NCI-H446 (cell line): Measurements from ENCODE around the gene TBCCD1.

Experiments used
- DNase-seq, 2 experiments: peaks; one replicate each; lab custom pipeline; 2025; lab: John Stamatoyannopoulos, UW

TBCCD1 gene, protein sequence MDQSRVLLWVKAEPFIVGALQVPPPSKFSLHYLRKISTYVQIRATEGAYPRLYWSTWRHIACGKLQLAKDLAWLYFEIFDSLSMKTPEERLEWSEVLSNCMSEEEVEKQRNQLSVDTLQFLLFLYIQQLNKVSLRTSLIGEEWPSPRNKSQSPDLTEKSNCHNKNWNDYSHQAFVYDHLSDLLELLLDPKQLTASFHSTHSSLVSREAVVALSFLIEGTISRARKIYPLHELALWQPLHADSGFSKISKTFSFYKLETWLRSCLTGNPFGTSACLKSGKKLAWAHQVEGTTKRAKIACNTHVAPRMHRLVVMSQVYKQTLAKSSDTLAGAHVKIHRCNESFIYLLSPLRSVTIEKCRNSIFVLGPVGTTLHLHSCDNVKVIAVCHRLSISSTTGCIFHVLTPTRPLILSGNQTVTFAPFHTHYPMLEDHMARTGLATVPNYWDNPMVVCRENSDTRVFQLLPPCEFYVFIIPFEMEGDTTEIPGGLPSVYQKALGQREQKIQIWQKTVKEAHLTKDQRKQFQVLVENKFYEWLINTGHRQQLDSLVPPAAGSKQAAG

DNA sequence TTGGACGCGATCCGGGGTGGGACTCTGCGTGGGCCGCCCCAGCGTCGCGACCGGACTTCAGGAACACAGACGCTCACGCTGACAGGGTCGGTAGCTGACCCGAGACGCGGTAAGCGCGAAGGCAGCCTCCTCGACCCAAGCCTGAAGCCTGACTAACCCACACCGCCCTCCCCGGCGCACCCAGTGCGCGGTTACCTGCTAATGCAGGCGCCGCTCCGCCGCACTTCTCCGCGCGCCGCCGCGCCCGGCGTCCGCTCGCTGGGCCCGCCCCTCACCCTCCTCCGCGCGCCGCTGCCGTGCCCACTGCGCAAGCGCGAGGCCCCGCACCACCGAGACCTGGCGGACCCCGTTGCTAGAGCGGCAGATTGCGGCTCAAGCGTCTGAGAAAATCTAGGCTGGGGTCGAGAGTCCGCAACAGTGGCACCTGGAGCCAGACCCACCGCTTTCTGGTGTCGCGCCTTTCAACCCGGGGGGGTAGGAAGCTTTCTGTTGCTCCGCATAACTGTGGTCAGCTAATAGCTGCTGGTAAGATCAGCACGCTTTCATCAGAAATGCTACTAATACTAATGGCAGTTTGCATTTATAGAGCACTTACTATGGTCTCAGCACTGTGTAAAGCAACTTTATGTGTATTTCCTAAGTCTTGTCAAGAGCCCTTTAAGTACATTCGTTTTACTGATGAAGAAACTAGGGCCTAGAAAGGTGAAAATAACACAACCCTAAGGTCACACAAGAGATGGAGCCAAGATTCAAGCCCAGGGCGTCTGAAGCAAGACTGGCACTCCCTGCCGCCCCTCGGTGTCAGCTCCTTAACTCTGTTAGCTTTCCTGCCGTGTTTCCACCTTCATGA lies at the start of gene TBCCD1:
Gene TBCCD1 (minus strand): TSS at position 268 of the 850 bp plus-strand sequence. CDS start 3,010 bp downstream, outside the sequence.
- DNase-seq = peak; percentile 82 to 92

DNA sequence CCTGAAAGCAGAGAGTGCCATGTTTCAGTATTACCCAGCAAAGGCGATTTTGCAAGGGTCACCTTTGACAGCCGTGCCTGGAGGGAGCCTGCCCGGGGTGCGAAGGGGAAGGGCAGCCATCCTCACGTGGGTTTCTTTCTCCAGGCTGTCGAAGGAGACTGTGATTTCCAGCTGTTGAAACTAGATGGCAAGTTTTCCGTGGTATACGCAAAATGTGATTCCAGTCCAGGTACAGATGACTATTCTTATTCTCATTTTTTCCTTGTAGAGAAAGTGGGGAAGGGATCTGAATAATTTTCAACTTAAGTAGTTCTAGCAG lies 49.1 kb upstream of the TBCCD1 start:
- no peak for DNase-seq

- peak; percentile 73 to 84 for DNase-seq
Measured at GRCh38 chr3:186614597-186615483, 47.7 kb upstream of the TBCCD1 start.

DNA sequence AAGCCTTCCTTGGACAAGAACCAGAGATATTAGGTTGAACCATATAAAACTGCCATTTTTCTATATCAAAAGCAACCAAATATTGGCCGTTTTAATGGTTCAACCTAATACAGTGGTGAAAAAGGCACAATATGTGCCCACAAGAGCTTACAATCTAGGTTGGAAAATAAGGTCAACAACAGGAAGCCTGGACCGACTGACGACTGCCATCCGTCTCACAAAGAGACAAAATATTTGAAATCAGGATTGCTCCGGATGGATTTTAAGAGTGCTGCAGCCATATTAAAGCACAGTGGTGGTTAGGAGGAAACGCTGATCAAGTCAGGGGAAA lies 47.1 kb upstream of the TBCCD1 start:
- DNase-seq = no peak

DNA sequence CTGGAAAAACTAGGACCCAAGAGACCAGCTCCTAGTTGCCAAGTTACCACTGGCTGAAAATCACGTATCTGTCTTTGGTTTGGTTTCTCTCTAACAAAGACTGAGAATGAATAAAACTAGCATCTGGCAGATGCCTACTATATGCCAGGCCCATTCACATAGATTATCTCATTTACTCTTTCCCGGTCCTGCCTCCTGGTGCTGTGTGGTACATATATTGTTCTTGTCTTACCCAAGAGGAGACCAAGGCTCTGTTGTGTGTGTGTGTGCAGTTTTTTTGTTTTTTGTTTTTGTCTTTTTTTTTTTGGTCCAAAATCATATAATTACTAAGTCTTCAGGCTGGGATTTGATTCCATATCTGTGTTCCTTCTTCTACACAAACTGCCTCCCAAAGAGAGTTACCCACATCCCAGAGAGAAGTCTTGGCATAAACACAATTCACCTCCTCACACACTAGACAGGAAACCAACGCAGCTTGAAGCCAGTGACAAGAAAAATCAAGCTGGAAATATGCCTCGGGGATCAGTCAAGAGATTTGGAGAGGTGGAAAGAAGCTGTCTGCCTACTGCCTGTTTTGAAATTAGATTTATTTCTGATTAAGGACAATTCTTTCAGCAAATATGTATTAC lies 46.6 kb upstream of the TBCCD1 start:
- no peak for DNase-seq

- DNase-seq = no peak
Measured at GRCh38 chr3:186612721-186613636, 45.8 kb upstream of the TBCCD1 start, which contains the start of gene AHSG. Gene AHSG, plus strand, starts transcription at chr3:186613060. Its CDS starts 82 bp downstream, at chr3:186613142.

- DNase-seq = no peak
Measured at GRCh38 chr3:186612065-186612464, 44.9 kb upstream of the TBCCD1 start.

GRCh38 chr3:186609247-186609868 lies 42.2 kb upstream of the TBCCD1 start:
- DNase-seq = no peak

- DNase-seq = no peak
Measured at GRCh38 chr3:186608624-186609215, 41.6 kb upstream of the TBCCD1 start.

- DNase-seq = no peak
Measured at GRCh38 chr3:186605561-186606545, 38.7 kb upstream of the TBCCD1 start.

- DNase-seq = no peak
Measured at GRCh38 chr3:186605078-186605477, 37.9 kb upstream of the TBCCD1 start.

DNA sequence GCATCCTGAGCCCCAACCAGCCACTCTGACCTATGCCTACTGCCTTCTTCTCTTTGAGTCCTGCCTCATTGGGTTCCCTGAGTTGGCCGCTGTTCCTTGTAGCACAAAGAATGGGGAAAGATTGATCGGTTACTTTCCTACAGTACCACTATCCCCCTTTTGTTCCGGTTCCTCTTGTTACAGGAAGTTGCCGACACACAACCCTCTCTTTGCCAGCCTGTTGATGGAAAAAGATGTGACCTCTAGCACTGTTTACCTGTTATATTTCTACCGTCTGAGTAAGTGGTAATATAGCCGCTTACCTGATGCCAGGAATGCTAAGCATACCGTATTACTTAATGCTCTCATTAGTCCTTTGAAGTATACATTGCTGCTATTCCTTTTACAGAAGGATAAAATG lies 36.0 kb upstream of the TBCCD1 start:
- no peak for DNase-seq

- DNase-seq = no peak
Measured at GRCh38 chr3:186600896-186601295, 33.8 kb upstream of the TBCCD1 start.

GRCh38 chr3:186599785-186600166 lies 32.6 kb upstream of the TBCCD1 start:
- DNase-seq = no peak

- DNase-seq = no peak
Measured at GRCh38 chr3:186599142-186599784, 32.1 kb upstream of the TBCCD1 start.

DNA sequence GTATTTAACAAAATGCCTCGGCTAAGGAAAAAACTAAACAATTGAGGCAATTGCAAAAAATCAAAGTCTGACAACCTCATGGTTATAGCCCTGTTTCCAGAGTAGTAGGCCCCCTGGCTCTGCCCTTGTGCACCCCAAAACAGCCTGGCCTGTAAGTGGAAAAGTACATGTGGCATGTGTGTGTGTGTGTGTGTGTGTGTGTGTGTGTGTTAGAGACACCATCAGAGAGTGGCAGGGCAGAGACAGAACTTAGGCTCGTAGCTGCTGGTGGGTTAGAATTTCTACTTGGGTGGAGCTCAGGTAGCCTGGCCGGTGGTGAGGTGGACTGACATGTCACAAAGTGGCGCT lies 31.6 kb upstream of the TBCCD1 start:
- DNase-seq = no peak

GRCh38 chr3:186598108-186598784 lies 31.1 kb upstream of the TBCCD1 start:
- no peak for DNase-seq
